Liver (tissue), 9 donors: ENCODE measurements around the gene STK33. TPM values are rescaled to one million over a fixed set of nuclear protein-coding genes. Genes with fewer than 3 reads are reported as not detected.

ENCODE experiments used
- DNase-seq: peaks from one replicate; pipeline ENCODE4 v3.0.0-alpha.2; 2017; ENCODE audit warnings: low spot score
- H3K27ac ChIP-seq, 2 donors: one replicate each; pipeline ENCODE4 v1.7.0; 2013; ENCODE audit warnings: inconsistent platforms in 2 of 2, low read length in 2 of 2, control low read depth in 1 of 2, low read depth in 1 of 2, mild to moderate bottlenecking in 1 of 2
- H3K27me3 ChIP-seq, 4 donors: one replicate each; pipeline versions ENCODE4 v1.6.1 to v1.7.0; 2013; ENCODE audit warnings: low read length in 3 of 4, inconsistent platforms in 1 of 4, mild to moderate bottlenecking in 1 of 4, moderate library complexity in 1 of 4; ENCODE audit not compliant: control insufficient read depth in 4 of 4, insufficient read depth in 4 of 4
- H3K36me3 ChIP-seq, 4 donors: one replicate each; pipeline versions ENCODE4 v1.6.1 to v1.7.0; 2013; ENCODE audit warnings: low read length in 3 of 4, mild to moderate bottlenecking in 3 of 4, low read depth in 1 of 4, moderate library complexity in 1 of 4; ENCODE audit not compliant: control insufficient read depth in 4 of 4, insufficient read depth in 3 of 4
- H3K4me1 ChIP-seq, 4 donors: one replicate each; pipeline versions ENCODE4 v1.6.1 to v1.7.0; 2013; ENCODE audit warnings: low read length in 3 of 4, mild to moderate bottlenecking in 3 of 4, moderate library complexity in 1 of 4; ENCODE audit not compliant: control insufficient read depth in 4 of 4, insufficient read depth in 4 of 4
- H3K4me3 ChIP-seq, 3 donors: one replicate each; pipeline versions ENCODE4 v1.6.1 to v1.7.0; 2013; ENCODE audit warnings: low read length in 3 of 3, control low read depth in 1 of 3, low read depth in 1 of 3, mild to moderate bottlenecking in 1 of 3
- H3K9ac ChIP-seq, 2 donors: one replicate each; pipeline ENCODE4 v1.7.0; 2013; ENCODE audit warnings: low read length in 2 of 2, mild to moderate bottlenecking in 2 of 2, moderate library complexity in 2 of 2, control low read depth in 1 of 2, low read depth in 1 of 2
- H3K9me3 ChIP-seq, 4 donors: one replicate each; pipeline versions ENCODE4 v1.6.1 to v1.7.0; 2013; ENCODE audit warnings: low read length in 3 of 4; ENCODE audit not compliant: control insufficient read depth in 4 of 4
- CTCF ChIP-seq: fragments of 150-350 bp; IDR thresholded peaks from 2 replicates; pipeline ENCODE4 v1.5.1; 2017; ENCODE audit warnings: improper control_type of control experiment, low read depth, low read length; ENCODE audit not compliant: missing input control
- EGR1 ChIP-seq, 2 donors: IDR thresholded peaks; 2 replicates each; pipeline ENCODE4 v1.6.1; 2016 to 2018; ENCODE audit warnings: antibody characterized with exemption in 2 of 2, low read depth in 2 of 2
- FOXA2 ChIP-seq: IDR thresholded peaks from 2 replicates; pipeline ENCODE4 v1.6.1; 2016; ENCODE audit warnings: antibody characterized with exemption
- GABPA ChIP-seq, 2 donors: IDR thresholded peaks in 1 of 2; conservative IDR thresholded peaks in 1 of 2; 2 replicates each; pipeline ENCODE4 v1.6.1; 2016; ENCODE audit warnings: antibody characterized with exemption in 2 of 2, mild to moderate bottlenecking in 1 of 2, moderate library complexity in 1 of 2
- HNF4A ChIP-seq, 2 donors: conservative IDR thresholded peaks; 2 replicates each; pipeline ENCODE4 v1.6.1; 2016; ENCODE audit warnings: antibody characterized with exemption in 2 of 2, mild to moderate bottlenecking in 2 of 2
- HNF4G ChIP-seq: IDR thresholded peaks from 2 replicates; pipeline ENCODE4 v1.6.1; 2016; ENCODE audit warnings: antibody characterized with exemption
- JUND ChIP-seq, 2 donors: IDR thresholded peaks; 2 replicates each; pipeline ENCODE4 v1.6.1; 2016; ENCODE audit warnings: antibody characterized with exemption in 2 of 2
- NR2F2 ChIP-seq: IDR thresholded peaks from 2 replicates; pipeline ENCODE4 v1.6.1; 2016; ENCODE audit warnings: antibody characterized with exemption
- RAD21 ChIP-seq, 2 donors: IDR thresholded peaks; 2 replicates each; pipeline ENCODE4 v1.6.1; 2016; ENCODE audit warnings: antibody characterized with exemption in 2 of 2, mild to moderate bottlenecking in 2 of 2
- REST ChIP-seq: IDR thresholded peaks from 2 replicates; pipeline ENCODE4 v1.6.1; 2016; ENCODE audit warnings: antibody characterized with exemption, mild to moderate bottlenecking
- RXRA ChIP-seq, 2 donors: IDR thresholded peaks; 2 replicates each; pipeline ENCODE4 v1.6.1; 2017 to 2018; ENCODE audit warnings: antibody characterized with exemption in 2 of 2, mild to moderate bottlenecking in 1 of 2
- SP1 ChIP-seq: IDR thresholded peaks from 2 replicates; pipeline ENCODE4 v1.6.1; 2018; ENCODE audit warnings: antibody characterized with exemption, mild to moderate bottlenecking
- TAF1 ChIP-seq: conservative IDR thresholded peaks from 2 replicates; pipeline ENCODE4 v1.6.1; 2016; ENCODE audit warnings: antibody characterized with exemption, mild to moderate bottlenecking
- WGBS: extraction: QIAGEN DNeasy Blood & Tissue Kit; methylation state at CpG from one replicate; pipeline ENCODE4 v1.1.7; 2013; 5-methylcytosine and 5-hydroxymethylcytosine counted together
- polyA plus RNA-seq, 2 donors: library from polyadenylated mRNA; stranded (reverse) in 1 of 2; unstranded in 1 of 2; fragments of 200-250 nt in 1 of 2; fragments of >200 nt in 1 of 2; fragmentation: Nextera tagmentation in 1 of 2; extraction: Ambion mirVana in 1 of 2; gene quantifications; one replicate each; pipeline versions ENCODE4 v1.2.1 to v1.2.3, GENCODE V29; 2013 to 2015
- total RNA-seq, 2 donors: library from RNA; depleted of rRNA; stranded (reverse); fragments of >200 nt; gene quantifications; one replicate each; pipeline ENCODE4 v1.2.3, GENCODE V29; 2014
- TF ChIP-seq, protein P1 (sequence below): IDR thresholded peaks from 2 replicates; pipeline ENCODE4 v1.6.1; 2016; ENCODE audit warnings: antibody characterized with exemption
- donor health status: healthy.
- donor health status: healthy.
- donor health status: healthy.
- donor health status: healthy.
- donor health status: healthy.

Gene STK33
- total and polyA plus RNA-seq, 4 donors = 0.09 to 1.1 (median 0.52) TPM

DNA sequence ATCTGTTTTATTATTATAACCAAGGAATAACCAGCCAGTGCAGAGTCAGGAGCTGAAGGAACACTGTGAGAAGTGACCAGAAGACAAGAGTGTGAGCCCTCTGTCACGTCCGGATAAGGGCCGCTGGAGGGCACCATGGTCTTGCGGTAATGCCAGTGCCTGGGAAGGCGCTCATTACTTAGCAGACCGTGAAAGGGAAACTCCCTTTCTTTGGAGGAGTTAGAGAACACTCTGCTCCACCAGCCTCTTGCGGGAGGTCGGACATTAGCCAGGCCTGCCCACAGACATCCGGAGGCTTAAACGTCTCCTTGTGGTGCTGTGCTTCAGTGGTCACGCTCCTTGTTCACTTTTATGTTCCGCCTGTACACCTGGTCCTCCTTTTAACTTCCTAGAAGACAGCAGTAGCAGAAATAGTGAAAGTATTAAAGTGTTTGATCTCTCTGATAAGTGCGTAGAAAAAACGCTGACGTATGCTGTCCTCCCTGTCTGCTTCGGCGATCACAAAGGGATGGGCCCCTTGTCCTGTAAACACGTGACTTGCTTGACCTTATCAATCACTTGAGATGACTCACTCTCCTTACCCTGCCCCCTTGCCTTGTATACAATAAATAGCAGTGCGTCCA is 209.7 kb downstream of the STK33 start (continued):
- no peak for TF ChIP-seq CTCF

- TF ChIP-seq JUND (IDR thresholded peaks at IDR 0.05) = no peak
- no peak for TF ChIP-seq FOXA2
- no peak for DNase-seq
- no peak overlapping the region for H3K9ac ChIP-seq
- H3K27ac ChIP-seq = no peak overlapping the region
- H3K27me3 ChIP-seq = no peaks in the 10 kb centered on the region
- H3K36me3 ChIP-seq = no peaks in the 10 kb centered on the region
- H3K9me3 ChIP-seq = no peaks in the 10 kb centered on the region
- 98% methylated on average over 3 of the region's 3 CpGs for WGBS
- no peak overlapping the region for H3K4me3 ChIP-seq
- no peaks in the 10 kb centered on the region for H3K4me1 ChIP-seq
Measured at GRCh38 chr11:8383627-8384026, 210.4 kb downstream of the STK33 start.

DNA sequence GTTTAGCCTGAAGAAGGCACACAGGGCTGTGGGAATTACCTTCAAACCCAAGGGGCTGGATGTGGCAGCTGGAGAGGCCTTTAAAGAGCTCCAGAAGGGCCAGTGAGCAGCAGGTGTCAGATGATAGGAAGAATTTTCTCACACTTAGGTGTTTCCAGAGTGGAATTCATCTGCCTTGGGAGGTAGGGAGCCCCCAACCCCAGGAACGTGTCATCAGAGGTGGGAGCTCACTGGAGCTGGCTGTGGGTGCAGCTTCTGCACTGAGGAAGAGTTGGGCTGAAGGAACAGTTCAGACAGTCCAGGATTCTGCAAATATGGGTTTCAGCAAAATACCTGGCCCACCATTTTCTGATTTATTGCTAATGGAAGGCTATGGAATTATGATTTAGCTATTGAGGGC is 210.8 kb downstream of the STK33 start:
- Histone ChIP-seq H3K36me3 (no peaks in the 10 kb centered on the region), H3K9me3 (no peaks in the 10 kb centered on the region), H3K9ac (no peak overlapping the region), H3K27me3 (no peaks in the 10 kb centered on the region), H3K4me1 (no peaks in the 10 kb centered on the region), H3K4me3 (no peak overlapping the region), H3K27ac (no peak overlapping the region)
- no peak for DNase-seq
- WGBS = 62% methylated on average over 1 of the region's 1 CpG
- no peak for TF ChIP-seq TAF1
- TF ChIP-seq EGR1 (IDR thresholded peaks at IDR 0.05; ENCODE audit: low read depth in 2 of 2) = no peak
- no peak for TF ChIP-seq JUND (IDR thresholded peaks at IDR 0.05)
- no peak for TF ChIP-seq HNF4A (conservative IDR thresholded peaks at IDR 0.05)
- no peak for TF ChIP-seq RAD21 (IDR thresholded peaks at IDR 0.05)

GRCh38 chr11:8382436-8383053 is 211.5 kb downstream of the STK33 start:
- no peak for TF ChIP-seq RXRA (IDR thresholded peaks at IDR 0.05)
- Histone ChIP-seq H3K27me3 (no peaks in the 10 kb centered on the region), H3K4me3 (no peak overlapping the region), H3K9me3 (no peaks in the 10 kb centered on the region), H3K36me3 (no peaks in the 10 kb centered on the region), H3K27ac (no peak overlapping the region), H3K4me1 (no peaks in the 10 kb centered on the region), H3K9ac (no peak overlapping the region)
- 90% methylated on average over 9 of the region's 9 CpGs for WGBS
- DNase-seq = no peak

DNA sequence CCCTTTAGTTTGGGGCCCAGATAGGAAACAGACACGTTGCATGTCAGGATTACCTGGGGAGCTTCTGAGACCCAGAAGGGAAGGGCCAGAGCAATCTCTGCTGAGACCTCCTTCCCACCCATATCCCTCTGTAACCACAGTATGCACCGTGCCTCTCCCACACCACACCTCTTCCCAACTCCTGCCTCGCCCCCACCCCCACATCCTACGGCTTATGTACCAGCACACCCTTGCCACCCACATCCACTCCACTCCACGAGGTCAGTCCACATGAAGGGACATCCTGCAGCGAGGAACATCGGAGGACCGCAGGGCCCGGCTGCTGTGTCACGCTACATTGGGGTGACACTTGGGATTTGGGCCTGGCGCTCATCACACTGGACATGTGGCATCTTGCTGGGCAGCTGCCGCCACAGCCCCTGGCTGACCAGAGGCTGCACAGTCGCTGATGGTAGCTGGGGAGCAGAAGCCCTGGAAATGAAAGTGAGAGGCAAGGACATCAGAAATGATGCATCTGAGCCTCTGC is 212.1 kb downstream of the STK33 start:
- 86% methylated on average over 13 of the region's 13 CpGs for WGBS
- Histone ChIP-seq H3K9me3 (no peaks in the 10 kb centered on the region), H3K4me1 (no peaks in the 10 kb centered on the region), H3K27me3 (no peaks in the 10 kb centered on the region), H3K4me3 (no peak overlapping the region), H3K36me3 (no peaks in the 10 kb centered on the region), H3K27ac (no peak overlapping the region), H3K9ac (no peak overlapping the region)
- no peak for DNase-seq
- no peak for TF ChIP-seq GABPA (IDR thresholded peaks at IDR 0.05 in 1 of 2, conservative IDR thresholded peaks at IDR 0.05 in 1 of 2)
- no peak for TF ChIP-seq HNF4G
- TF ChIP-seq NR2F2 = no peak
- no peak for TF ChIP-seq JUND (IDR thresholded peaks at IDR 0.05)
- TF ChIP-seq RXRA (IDR thresholded peaks at IDR 0.05) = no peak
- TF ChIP-seq REST = no peak
- no peak for TF ChIP-seq RAD21 (IDR thresholded peaks at IDR 0.05)
- no peak for TF ChIP-seq SP1
- TF ChIP-seq, protein P1, sequence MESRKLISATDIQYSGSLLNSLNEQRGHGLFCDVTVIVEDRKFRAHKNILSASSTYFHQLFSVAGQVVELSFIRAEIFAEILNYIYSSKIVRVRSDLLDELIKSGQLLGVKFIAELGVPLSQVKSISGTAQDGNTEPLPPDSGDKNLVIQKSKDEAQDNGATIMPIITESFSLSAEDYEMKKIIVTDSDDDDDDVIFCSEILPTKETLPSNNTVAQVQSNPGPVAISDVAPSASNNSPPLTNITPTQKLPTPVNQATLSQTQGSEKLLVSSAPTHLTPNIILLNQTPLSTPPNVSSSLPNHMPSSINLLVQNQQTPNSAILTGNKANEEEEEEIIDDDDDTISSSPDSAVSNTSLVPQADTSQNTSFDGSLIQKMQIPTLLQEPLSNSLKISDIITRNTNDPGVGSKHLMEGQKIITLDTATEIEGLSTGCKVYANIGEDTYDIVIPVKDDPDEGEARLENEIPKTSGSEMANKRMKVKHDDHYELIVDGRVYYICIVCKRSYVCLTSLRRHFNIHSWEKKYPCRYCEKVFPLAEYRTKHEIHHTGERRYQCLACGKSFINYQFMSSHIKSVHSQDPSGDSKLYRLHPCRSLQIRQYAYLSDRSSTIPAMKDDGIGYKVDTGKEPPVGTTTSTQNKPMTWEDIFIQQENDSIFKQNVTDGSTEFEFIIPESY = no peak
